Vagina (tissue), 2 donors: ENCODE results near the gene FCHSD2.

Source experiments
- CTCF ChIP-seq, 3 experiments: fragments of 450-650 bp in 2 of 3; fragments of 200-600 bp in 1 of 3; sonication (generic) in 1 of 3; IDR thresholded peaks; one replicate each; pipeline ENCODE4 v1.5.1; 2017 to 2019; ENCODE audit warnings: antibody characterized with exemption in 3 of 3, mild to moderate bottlenecking in 2 of 3, moderate library complexity in 2 of 3
- POLR2A ChIP-seq, 2 donors: fragments of 450-650 bp; IDR thresholded peaks; one replicate each; pipeline ENCODE4 v1.6.1; 2017; ENCODE audit warnings: antibody characterized with exemption in 2 of 2, mild to moderate bottlenecking in 2 of 2, moderate library complexity in 2 of 2
- POLR2AphosphoS5 ChIP-seq, 2 donors: sonication (generic); formaldehyde crosslinking; IDR thresholded peaks; one replicate each; pipeline ENCODE4 v1.9.0; 2017; ENCODE audit warnings: antibody characterized with exemption in 2 of 2, mild to moderate bottlenecking in 2 of 2, low read depth in 1 of 2; ENCODE audit not compliant: insufficient read depth in 1 of 2

DNA sequence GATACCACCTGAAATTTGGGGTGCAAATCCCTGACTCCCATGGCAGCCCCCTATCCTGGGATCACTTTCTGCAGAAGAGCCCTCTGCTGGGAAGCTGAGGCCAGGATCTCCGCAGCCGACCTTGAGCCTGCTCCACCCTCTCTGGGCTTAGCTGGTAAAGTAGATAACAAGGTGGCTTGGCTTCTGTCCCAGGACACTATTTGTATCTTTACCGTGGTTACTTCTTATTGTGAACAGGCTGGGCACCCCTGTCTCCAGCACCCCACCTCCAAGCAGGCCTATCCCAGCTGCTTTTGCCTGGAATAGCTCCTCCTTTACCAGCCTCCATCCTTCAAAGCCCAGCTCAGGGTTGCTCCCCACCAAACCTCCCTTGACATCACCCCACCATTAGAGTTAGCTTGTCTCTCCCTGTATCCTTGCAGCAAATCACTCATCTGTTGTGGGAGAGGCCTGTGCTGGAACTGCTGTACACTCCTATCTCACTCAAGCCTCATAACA, 40.8 kb upstream of the FCHSD2 start:
- TF ChIP-seq CTCF (IDR thresholded peaks at IDR 0.05): no peak
- no peak for TF ChIP-seq POLR2A (IDR thresholded peaks at IDR 0.05)
- TF ChIP-seq POLR2AphosphoS5 (IDR thresholded peaks at IDR 0.05; ENCODE audit: insufficient read depth in 1 of 2, low read depth in 1 of 2): no peak
